GM19395 (cell line): ENCODE measurements around the gene TWF1.
A peak's percentile ranks its signal among the peaks of the same experiment; 100 is the strongest.
"Not testable (repeated sequence)": the region's sequence is repeated elsewhere in the genome, so short reads cannot be mapped to it uniquely, and the experiment has no call there.

Source experiments
- ATAC-seq: cut with Tn5 transposase; IDR thresholded peaks from one replicate; pipeline ENCODE4 v1.9.1; 2021; ENCODE audit warnings: mild to moderate bottlenecking, moderate library complexity; ENCODE audit not compliant: unreplicated experiment

The TWF1 gene

DNA sequence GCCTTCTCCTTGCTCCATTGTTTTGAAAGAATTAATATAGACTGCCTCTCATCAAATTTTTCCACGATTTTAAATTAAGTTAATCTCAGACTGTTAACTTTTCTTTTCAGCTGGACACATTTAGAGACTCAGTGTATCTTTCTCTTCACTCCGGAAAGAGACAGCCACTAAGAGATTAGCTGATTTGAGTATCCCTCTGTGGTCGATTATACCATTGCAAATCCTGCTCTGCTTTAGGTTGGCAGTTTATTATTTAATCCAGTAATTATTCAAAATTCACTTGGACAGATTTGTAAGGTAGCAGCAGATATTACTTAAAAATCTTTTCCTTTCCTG is 588 bp upstream of the TWF1 start:
- ATAC-seq = no peak

DNA sequence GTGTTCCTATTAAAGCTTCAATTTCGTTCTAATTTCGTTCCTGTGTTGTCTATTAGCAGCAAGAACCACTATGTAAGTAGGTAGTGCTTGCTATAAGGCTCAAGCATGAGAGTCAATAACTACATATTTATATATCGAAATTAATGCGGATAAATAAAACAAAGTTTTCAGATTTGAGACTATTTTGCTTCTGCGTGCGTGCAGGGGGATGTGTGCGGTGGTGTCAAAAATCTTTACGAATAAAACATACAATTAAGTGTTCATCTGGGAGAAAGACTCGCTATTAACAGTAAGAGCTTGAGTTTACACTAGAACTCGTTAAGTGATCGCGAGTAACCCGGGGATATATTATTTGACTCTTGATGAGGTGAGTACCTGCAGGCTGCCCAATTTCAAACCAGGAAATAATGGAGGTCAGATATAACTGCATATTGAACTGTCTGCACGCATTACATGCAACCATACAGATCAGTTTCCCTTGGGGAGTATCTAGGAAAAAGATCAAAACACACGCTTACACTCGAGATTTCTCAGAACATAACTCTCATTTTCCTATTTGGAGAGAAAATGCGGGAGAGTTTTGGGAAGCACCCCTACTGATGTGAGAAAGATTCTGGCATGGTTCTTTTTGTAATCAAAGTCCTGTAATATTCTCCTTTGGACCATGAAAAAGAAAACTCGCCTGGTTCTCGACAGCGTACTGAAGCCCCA is 813 bp downstream of the TWF1 start:
- ATAC-seq = peak; percentile 34

DNA sequence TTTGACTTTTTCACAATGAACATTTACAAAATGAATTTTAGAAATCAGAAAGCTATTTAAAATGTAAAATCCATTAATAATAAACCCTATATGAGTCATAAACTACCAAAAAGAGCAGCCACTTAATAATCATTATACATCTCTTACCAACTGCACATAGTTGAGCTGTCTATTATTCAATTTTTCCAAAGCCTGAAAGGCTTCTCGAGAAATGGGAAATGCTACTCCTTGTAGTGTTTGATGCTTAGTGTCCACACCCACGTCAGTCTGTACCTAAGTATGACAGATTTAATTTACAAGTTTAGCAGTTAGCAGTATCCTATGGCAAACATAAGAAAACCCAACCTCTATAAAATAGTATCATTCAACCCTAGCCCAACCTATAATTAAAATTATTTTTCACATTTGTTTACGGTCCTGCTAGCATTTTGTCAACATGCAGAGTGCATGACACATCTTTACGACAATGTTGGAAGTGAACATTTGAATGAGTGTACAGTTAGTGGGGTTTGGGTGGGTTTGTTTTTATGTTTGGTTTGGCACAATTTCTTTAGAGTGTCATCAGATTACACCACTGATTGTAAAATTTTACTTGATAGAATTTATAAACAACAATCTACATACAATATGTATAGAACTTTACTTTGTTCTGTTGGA is 8.4 kb downstream of the TWF1 start:
- no peak for ATAC-seq

DNA sequence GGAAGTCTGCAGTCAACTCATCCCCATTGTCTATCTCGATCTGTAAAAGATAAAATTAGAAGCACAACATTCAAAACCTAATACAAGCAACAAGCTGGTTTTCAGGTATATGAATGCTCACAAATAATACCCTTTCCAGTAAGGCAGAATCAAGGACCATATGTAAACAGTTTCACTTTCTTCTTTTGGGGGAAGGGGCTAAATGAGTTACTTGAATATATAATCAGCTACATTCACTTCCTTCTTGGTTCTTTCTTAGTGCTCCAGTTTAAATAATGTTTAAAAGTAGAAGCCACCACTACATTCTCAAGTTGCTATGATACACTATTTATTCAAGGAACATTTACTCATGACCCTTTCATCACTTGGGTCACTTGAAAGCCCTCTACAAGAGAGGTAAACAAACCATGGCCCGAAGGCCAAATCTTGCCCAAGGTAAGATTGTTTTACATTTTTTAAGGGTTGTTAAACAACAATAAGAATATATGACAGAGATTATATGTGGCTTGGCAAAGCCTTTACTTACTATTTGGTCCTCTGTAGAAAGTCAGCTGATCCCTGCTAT is 10.3 kb downstream of the TWF1 start:
- no peak for ATAC-seq

DNA sequence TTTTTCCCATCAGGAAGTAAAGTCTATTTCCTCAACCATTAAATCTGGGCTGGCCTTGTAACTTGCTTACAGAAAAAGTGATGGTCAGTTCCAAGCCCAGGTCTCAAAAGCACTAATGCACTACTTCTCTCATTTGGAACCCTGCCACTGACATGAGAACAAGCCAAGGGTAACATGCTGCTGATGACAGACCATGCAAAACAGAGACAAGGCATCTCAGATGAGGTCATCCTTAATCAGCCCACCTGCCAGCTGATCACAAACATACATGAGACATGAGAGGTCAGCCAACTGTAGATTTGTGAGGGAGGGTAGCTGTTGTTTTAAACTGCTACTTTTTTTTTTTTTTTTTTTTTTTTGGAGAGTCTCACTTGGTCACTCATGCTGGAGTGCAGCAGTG is 16.2 kb downstream of the TWF1 start:
- ATAC-seq = no peak

DNA sequence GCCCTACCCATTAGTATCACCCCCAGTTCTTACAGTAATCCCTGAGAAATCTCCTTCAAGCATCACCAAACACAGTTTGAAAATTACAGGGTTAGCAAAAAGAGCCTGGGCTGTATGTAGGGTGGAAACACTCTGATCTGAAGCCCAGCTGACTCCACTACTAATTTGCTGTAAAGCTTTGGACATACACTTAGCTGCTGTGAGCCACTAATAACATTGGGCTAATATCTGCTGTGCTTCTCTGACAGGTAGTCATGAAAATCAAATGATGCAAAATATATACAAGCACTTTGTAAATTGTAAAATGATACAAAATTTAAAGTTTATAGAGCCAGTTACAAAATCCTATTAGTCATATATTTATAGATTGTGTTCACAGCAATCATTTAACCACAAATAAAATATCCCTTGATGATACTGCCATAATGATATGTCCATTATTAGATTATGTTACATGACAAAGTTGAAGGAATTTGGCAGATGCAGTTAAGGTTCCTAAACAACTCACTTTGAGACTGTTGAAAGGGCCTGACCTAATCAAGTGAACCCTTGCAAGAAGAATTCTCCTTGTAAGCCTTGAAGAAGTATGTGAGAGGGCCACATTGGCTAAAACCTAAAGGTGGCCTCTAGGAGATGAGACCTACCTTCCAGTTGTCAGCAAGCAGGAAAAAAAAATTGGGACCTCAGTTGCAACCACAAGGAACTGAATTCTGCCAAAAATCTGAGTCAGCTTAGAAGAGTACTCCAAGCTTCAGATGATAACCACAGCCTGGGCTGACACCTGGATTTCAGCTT is 19.0 kb downstream of the TWF1 start:
- no peak for ATAC-seq

DNA sequence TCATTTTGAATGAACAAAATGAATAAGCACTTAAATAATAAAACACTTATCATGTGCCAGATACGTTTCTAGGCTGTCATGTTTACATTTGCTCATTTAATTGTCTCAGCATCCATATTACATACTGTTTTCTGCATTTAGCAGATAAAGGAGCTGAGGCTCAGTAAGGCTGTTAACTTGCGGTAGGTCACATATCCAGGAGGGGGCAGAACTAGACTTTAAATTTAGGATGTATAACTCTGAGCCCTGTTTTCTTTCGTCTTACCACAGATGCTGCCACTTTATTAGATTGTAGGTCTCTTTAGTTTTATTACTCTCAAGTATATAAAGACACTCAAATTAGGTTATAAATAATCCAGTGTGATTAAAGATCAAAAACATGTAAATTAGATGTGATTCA is 29.6 kb downstream of the TWF1 start:
- ATAC-seq = no peak

DNA sequence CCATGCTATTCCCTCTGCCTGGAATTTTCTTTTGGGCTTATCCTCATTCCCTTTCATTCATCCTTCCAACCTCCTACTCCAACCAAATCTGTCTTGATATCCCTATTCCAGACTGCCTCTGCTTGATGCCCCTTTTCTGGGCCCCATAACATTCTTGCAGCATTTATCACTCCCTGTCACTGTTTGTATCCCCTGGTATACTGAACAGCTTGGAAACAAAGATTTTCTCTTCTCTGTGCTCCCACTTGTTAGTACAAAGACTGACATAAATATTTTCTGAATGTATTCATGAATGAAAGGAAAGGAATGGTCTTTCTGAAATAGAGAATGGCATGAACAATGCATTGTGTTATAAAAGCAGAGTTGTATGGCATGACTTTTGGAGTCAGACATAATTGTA is 39.8 kb downstream of the TWF1 start:
- ATAC-seq = no peak

DNA sequence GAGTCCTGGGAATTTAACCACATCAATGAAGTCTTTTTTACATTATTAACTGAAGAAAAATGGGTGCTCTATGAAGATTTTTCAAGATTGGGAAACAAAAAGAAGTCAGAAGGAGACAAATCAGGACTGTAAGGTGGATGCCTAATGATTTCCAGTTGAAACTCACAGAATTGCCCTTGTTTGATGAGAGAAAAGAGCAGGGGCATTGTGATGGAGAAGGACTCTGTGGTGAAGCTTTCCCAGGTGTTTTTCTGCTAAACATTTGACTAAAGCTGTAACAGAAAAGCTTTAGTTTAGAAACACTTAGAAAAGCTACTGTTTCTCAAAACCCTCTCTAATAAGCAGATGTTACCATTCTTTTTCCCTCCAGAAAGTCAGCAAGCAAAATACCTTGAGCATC is 41.6 kb downstream of the TWF1 start:
- ATAC-seq = no peak

DNA sequence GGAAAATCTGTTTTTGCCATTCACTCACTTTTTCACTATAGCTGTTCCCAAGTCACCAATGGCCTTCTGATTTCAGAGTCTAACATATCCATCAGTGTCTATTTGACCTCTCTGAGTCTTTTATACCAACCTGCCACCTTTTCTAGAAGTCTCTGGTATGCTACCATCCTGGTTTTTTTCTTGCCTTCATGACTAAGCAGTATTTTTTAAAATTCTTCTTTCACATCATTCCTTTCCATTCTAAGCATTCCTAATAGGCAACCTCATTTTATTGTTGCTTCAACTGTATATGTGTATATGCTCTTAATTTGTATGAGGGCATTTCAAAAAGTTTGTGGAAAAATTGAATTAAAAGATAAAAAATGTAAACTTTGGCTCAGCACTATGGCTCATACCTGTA is 42.3 kb downstream of the TWF1 start:
- ATAC-seq = no peak

DNA sequence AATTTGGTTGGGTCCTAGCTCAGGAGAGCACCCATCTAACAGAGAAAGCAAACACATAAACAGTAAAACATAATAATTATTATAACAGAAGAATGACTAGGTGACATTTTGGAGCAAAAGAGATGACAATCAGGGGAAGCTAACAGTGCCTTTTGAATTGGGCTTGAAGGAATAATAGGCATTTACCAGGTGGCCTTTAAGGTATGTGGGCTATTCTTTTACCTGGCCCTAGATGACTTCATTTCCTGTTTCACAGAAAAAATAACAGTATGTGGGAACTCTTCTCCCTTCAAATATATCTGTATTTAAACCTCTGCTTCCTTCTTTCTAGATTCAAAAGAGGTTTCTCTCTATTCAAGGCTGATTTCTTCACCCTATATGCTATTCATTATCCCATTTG is 43.5 kb downstream of the TWF1 start:
- ATAC-seq = no peak

DNA sequence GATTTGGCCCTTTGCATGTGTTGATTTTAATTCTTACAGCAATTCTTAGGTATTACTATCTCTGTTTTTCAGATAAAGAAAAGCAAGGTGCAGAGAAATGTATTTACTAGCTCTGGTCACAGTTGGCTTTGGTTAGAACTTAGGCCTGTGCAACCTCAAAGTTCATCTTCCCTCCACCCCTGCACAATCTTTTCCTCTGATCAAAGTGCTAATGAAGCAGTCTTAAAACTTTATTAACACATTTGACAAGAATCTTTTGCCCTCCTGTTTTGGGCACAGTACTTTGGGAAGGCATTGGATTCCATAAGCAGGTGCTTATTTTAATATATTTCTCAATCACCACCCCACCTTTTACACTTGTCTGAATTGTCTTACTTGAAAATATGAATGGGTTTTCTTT is 44.6 kb downstream of the TWF1 start:
- no peak for ATAC-seq

DNA sequence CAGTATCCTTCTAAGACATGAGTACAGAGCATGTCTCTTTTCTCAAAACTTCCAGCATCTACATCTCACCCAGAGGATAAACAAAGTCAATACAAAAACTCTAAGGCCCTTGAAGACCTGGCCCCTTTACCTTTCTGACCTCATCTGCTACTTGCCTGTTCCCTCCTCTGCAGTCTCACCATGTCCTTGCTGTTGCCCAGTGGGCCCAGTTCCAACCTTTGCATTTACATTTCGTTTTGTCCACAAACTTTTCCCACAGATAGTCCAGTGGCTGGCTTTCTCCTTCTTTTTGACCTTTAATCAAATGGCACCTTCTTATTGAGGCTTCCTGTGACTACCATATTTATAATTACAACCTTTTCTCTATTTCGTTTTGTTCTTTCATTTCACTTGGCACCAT is 45.7 kb downstream of the TWF1 start:
- ATAC-seq = no peak

DNA sequence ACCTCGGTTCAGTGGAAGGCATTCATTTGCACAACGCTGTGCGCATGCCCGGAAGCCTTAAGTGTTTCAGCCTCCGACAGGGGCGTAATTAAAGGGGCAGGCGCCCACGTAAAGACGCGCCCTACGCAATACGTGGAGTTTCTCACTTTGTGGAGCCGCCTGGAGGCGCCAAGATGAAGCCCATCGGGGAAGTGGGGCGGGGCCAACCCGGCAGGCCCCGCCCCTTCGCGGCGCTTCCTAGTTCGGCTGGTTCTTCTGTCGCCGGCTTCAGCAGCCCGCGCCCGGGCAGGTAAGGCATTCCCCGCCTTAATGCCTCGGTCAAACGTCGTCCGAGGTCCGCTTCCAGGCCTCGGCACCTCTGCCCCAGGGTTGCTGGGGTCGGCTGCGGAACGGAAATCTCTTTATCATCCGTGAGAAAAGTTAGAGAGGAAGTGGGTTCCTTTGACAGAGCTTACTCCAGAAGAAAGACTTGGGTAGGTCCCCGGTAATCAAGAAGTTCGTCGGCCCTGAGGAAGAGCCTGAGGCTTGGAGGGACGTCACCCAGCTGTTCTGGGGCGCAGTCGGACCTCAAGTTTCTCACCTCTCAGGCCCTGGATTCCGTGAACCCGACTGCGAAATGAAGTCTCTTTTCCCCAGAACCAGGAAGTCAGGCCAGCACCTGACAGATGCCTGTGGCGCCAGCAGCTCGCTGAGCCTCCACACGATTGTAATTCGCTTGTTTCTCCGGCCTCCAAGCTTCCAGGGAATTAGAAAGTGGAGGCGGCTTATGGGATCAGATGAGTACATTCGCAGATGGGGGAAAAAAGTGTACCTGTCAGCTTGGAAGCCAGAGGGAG is 47.2 kb downstream of the TWF1 start, which contains the start of the genes IRAK4 and PUS7L:
IRAK4 (plus strand) TSS at position 224 of the 836 bp plus-strand sequence. CDS start 9,161 bp downstream, outside the sequence.
PUS7L (minus strand) TSS at position 63 of the 836 bp plus-strand sequence. CDS start 3,545 bp downstream, outside the sequence.
- ATAC-seq = peak; percentile 96

DNA sequence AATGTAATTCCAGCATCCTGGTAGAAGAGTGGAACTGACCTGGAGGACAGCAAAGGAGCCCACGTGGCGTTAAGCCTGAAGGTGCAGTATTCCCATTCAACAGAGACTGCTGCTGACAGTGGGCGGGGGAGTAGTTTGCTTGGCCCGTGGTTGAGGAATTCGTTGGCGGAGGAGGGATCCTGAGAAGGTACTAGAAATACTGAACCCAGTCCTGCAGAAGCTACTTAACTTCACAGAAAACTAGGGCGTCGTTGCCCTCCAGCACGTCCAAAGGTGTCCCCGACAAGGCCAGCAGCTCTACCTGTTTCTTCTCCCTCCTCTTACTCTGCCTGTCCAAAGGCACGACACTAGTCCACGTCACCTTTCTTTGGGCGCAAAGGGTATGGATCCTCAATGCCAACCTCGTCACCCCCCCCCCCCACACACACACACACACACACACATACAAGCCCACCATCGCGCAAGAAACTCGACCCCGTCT is 47.8 kb downstream of the TWF1 start:
- ATAC-seq = peak; percentile 7

DNA sequence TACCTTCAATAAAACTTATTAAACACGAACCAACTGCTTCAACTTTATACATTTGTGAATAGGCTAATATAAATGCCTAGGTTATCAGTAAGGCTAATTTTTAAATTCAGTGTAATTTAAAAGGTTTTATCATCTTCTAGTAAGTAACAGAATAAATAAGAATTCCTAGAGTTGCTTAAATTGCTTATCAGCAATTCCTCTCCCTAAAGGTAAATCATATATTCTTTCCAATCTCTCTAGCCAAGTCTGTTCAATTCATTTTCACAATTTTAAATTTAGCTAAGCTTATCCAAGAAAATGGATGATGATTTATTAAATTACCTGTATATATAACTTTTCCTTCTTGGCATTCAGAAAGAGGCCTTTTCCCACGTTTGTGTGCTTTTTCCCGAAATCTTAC is 52.1 kb downstream of the TWF1 start:
- no peak for ATAC-seq

DNA sequence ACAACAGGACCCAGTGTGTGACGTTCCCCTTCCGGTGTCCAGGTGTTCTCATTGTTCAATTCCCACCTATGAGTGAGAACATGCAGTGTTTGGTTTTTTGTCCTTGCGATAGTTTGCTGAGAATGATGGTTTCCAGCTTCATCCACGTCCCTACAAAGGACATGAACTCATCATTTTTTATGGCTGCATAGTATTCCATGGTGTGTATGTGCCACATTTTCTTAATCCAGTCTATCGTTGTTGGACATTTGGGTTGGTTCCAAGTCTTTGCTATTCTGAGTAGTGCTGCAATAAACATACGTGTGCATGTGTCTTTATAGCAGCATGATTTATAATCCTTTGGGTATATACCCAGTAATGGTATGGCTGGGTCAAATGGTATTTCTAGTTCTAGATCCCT is 54.8 kb downstream of the TWF1 start:
- ATAC-seq = not testable (repeated sequence)

DNA sequence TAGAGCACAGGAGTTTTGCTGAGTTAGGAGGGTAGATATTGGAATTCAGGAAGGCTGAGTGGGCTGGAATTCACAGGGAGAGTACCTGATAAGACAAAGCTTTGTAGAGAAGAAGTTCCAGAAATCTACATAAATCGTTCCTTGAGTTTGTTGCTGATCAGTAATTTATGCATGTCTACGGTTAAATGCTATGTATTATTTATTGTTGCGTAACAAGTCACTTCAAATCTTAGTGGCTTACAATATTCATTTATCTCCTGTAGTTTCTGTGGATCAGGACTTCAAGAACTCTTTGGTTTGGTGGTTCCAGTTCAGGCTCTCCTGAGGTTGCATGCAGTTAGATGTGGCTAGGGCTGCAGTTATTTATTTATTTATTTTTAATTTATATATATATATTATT is 55.3 kb downstream of the TWF1 start:
- no peak for ATAC-seq

DNA sequence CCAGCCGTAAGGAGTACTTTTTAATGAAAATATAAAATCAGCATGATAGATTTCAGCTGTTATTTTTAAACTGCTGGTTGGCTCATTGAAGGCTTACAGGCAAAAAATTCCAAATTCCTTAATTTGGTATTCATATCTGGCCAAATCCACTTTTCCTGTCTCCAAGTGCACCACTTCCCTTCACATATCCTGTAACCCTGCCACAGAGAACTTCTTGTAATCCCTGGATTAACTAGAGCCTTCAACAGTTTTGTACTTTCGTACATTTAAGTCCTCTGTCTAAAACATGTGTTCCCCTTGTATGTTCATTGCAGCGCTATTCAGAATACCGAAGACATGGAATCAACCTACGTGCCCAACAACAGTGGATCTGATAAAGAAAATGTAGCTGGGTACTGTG is 57.1 kb downstream of the TWF1 start:
- no peak for ATAC-seq

DNA sequence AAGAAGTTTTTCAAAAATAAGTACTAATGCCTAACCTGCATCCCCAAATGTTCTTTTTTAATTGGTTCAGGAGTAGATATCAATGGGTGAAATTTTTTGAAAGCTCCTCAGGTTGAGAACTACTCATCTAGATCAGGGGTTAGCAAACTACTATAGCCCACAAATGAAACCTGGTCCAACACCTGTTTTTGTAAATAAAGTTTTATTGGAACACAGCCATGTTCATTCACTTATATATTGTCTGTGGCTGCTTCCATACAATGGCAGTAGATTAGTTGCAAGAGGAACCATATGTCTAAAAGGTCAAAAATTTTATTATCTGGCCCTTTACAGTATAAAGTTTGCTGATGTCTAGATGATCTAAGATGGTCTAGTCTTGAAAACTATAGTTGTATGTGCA is 61.3 kb downstream of the TWF1 start:
- ATAC-seq = no peak
